GM23338 (cell line): ENCODE data around the gene CABP2. TPM values are rescaled to one million over a fixed set of nuclear protein-coding genes. Genes with fewer than 3 reads are reported as not detected.

Experiments used
- ATAC-seq: fragments of 200-7000 bp; cut with Tn5 transposase; 3 replicates; pipeline ENCODE4 v1.9.1; 2020
- DNase-seq: peaks from one replicate; pipeline ENCODE4 v3.0.0-alpha.2; 2015; ENCODE audit warnings: low spot score
- H2AFZ ChIP-seq: fragments of 200-600 bp; sonication (generic); 2 replicates; pipeline ENCODE4 v1.8.0; 2016; ENCODE audit warnings: antibody characterized with exemption, mild to moderate bottlenecking, moderate library complexity
- H3F3A ChIP-seq: fragments of 200-600 bp; sonication (generic); replicated peaks from 2 replicates; pipeline ENCODE4 v1.8.0; 2017; ENCODE audit warnings: antibody characterized with exemption, mixed run types, low read depth
- H3K27ac ChIP-seq: fragments of 200-600 bp; sonication (generic); 2 replicates; pipeline ENCODE4 v1.6.1; 2016; ENCODE audit warnings: low read depth
- H3K27me3 ChIP-seq: fragments of 200-600 bp; sonication (generic); 2 replicates; pipeline ENCODE4 v1.8.0; 2016; ENCODE audit warnings: mild to moderate bottlenecking, mixed run types, moderate library complexity; ENCODE audit not compliant: insufficient read depth
- H3K36me3 ChIP-seq: fragments of 200-600 bp; sonication (generic); 2 replicates; pipeline ENCODE4 v1.8.0; 2016; ENCODE audit warnings: mild to moderate bottlenecking; ENCODE audit not compliant: insufficient read depth
- H3K4me1 ChIP-seq: fragments of 200-600 bp; sonication (generic); 2 replicates; pipeline ENCODE4 v1.8.0; 2016; ENCODE audit warnings: mild to moderate bottlenecking, moderate library complexity; ENCODE audit not compliant: insufficient read depth
- H3K4me2 ChIP-seq: fragments of 200-600 bp; sonication (generic); 2 replicates; pipeline ENCODE4 v1.7.1; 2017; ENCODE audit warnings: mixed run types
- H3K4me3 ChIP-seq: fragments of 200-600 bp; sonication (generic); 2 replicates; pipeline ENCODE4 v1.6.1; 2016; ENCODE audit warnings: mixed run types
- H3K79me2 ChIP-seq: fragments of 200-600 bp; sonication (generic); replicated peaks from 2 replicates; pipeline ENCODE4 v1.8.0; 2017; ENCODE audit warnings: mild to moderate bottlenecking; ENCODE audit not compliant: insufficient read depth
- H3K9me2 ChIP-seq: fragments of 200-600 bp; sonication (generic); 2 replicates; pipeline ENCODE4 v1.8.0; 2017; ENCODE audit not compliant: insufficient read depth
- H4K20me1 ChIP-seq: fragments of 200-600 bp; sonication (generic); replicated peaks from 2 replicates; pipeline ENCODE4 v1.8.0; 2017; ENCODE audit warnings: mild to moderate bottlenecking; ENCODE audit not compliant: insufficient read depth
- H3K27ac Mint-ChIP-seq: 2 replicates; pipeline ENCODE4 v1.8.0; 2020; ENCODE audit warnings: inconsistent platforms, mild to moderate bottlenecking, moderate library complexity, mixed read lengths
- H3K27me3 Mint-ChIP-seq: 3 replicates; pipeline ENCODE4 v1.8.0; 2022; ENCODE audit warnings: low read depth, mild to moderate bottlenecking, moderate library complexity, mixed read lengths, inconsistent platforms; ENCODE audit not compliant: insufficient read depth, poor library complexity
- H3K36me3 Mint-ChIP-seq: 3 replicates; pipeline ENCODE4 v1.8.0; 2021; ENCODE audit warnings: low read depth, mild to moderate bottlenecking, inconsistent platforms, moderate library complexity, mixed read lengths
- H3K4me1 Mint-ChIP-seq: 3 replicates; pipeline ENCODE4 v1.8.0; 2020; ENCODE audit warnings: mild to moderate bottlenecking, inconsistent platforms, mixed read lengths
- H3K4me3 Mint-ChIP-seq: 3 replicates; pipeline ENCODE4 v1.8.0; 2021; ENCODE audit warnings: moderate library complexity, mild to moderate bottlenecking, inconsistent platforms, mixed read lengths
- H3K9me3 Mint-ChIP-seq: 3 replicates; pipeline ENCODE4 v1.8.0; 2020; ENCODE audit warnings: moderate library complexity, mild to moderate bottlenecking, inconsistent platforms, mixed read lengths
- CREB1 ChIP-seq: fragments of 250-450 bp; sonication (Bioruptor Pico); IDR thresholded peaks from 2 replicates; pipeline ENCODE4 v1.5.0; 2020; ENCODE audit warnings: low read depth, mild to moderate bottlenecking, moderate library complexity
- EZH2 ChIP-seq: fragments of 200-600 bp; sonication (generic); IDR thresholded peaks from one replicate; pipeline ENCODE4 v1.8.0; 2017; ENCODE audit warnings: antibody characterized with exemption, mild to moderate bottlenecking, low read depth; ENCODE audit not compliant: unreplicated experiment
- EZH2phosphoT487 ChIP-seq: fragments of 200-600 bp; sonication (generic); IDR thresholded peaks from one replicate; pipeline ENCODE4 v1.8.1; 2018; ENCODE audit warnings: antibody characterized with exemption; ENCODE audit not compliant: unreplicated experiment
- JUNB ChIP-seq: IDR thresholded peaks from one replicate; pipeline ENCODE4 v1.6.1; 2016; ENCODE audit warnings: antibody characterized with exemption; ENCODE audit not compliant: unreplicated experiment
- NANOG ChIP-seq: IDR thresholded peaks from 2 replicates; pipeline ENCODE4 v1.6.1; 2016; ENCODE audit warnings: antibody characterized with exemption, borderline replicate concordance
- POLR2AphosphoS5 ChIP-seq: IDR thresholded peaks from 2 replicates; pipeline ENCODE4 v1.6.1; 2016; ENCODE audit warnings: antibody characterized with exemption, low read depth
- STAT1 ChIP-seq: IDR thresholded peaks from one replicate; pipeline ENCODE4 v1.6.1; 2016; ENCODE audit warnings: antibody characterized with exemption; ENCODE audit not compliant: unreplicated experiment
- ZNF114 ChIP-seq: fragments of 250-450 bp; sonication (Bioruptor Pico); IDR thresholded peaks from 2 replicates; pipeline ENCODE4 v1.5.0; 2020; ENCODE audit warnings: mild to moderate bottlenecking, moderate library complexity
- ZNF331 ChIP-seq: fragments of 250-450 bp; sonication (Bioruptor Pico); IDR thresholded peaks from 2 replicates; pipeline ENCODE4 v1.5.0; 2020; ENCODE audit warnings: low read depth, mild to moderate bottlenecking, moderate library complexity
- ZNF462 ChIP-seq: fragments of 250-450 bp; sonication (Bioruptor Pico); IDR thresholded peaks from 2 replicates; pipeline ENCODE4 v1.5.0; 2020; ENCODE audit warnings: mild to moderate bottlenecking, moderate library complexity
- polyA plus RNA-seq: library from polyadenylated mRNA; unstranded; fragments of >200 nt; fragmentation: Nextera tagmentation; extraction: Ambion mirVana; gene quantifications from 2 replicates; pipeline ENCODE4 v1.2.1, GENCODE V29; 2016
- total RNA-seq: library from RNA; depleted of rRNA; stranded (reverse); fragments of >200 nt; shearing (Covaris generic); gene quantifications from 2 replicates; pipeline ENCODE4 v1.2.3, GENCODE V29; 2014
- TF ChIP-seq, protein P1 (sequence below), 2 experiments: fragments of 200-600 bp in 1 of 2; sonication (generic) in 1 of 2; conservative IDR thresholded peaks; 2 replicates each; pipeline versions ENCODE4 v1.5.1 to v1.6.1; 2016 to 2017; ENCODE audit warnings: antibody characterized with exemption in 2 of 2, low read depth in 2 of 2, mild to moderate bottlenecking in 2 of 2, moderate library complexity in 1 of 2
- TF ChIP-seq, protein P2 (sequence below): IDR thresholded peaks from 2 replicates; pipeline ENCODE4 v1.6.1; 2016; ENCODE audit warnings: antibody characterized with exemption
- TF ChIP-seq, protein P3 (sequence below): IDR thresholded peaks from one replicate; pipeline ENCODE4 v1.6.1; 2018; ENCODE audit warnings: antibody characterized with exemption; ENCODE audit not compliant: unreplicated experiment

The CABP2 gene
- total and polyA plus RNA-seq, 2 experiments from 2014 or later = not detected

- Mint-ChIP-seq H3K4me1 (no peaks in the 10 kb centered on the region; the same call in 2 of the 3 replicates), H3K27me3 (peaks cover 7% of the 10 kb centered on the region), H3K4me3 (no peak overlapping the region), H3K27ac (no peak overlapping the region), H3K36me3 (no peaks in the 10 kb centered on the region; the same call in 2 of the 3 replicates), H3K9me3 (peaks cover 4% of the 10 kb centered on the region)
- ATAC-seq = no peak
- Histone ChIP-seq H3K36me3 (no peaks in the 10 kb centered on the region), H3K4me2 (no peak overlapping the region), H2AFZ (no peak overlapping the region), H3K27ac (no peak overlapping the region), H3K79me2 (no peaks in the 10 kb centered on the region), H3K27me3 (no peaks in the 10 kb centered on the region), H3K4me3 (no peak overlapping the region), H4K20me1 (no peaks in the 10 kb centered on the region), H3K4me1 (no peaks in the 10 kb centered on the region), H3F3A (no peaks in the 10 kb centered on the region), H3K9me2 (0 out of 2 replicates have a peak, but pooled peaks cover 5% of the 10 kb centered on the region)
- no peak for TF ChIP-seq EZH2phosphoT487
- TF ChIP-seq ZNF114 (CRISPR knock-in tag) = no peak
- TF ChIP-seq CREB1 (CRISPR knock-in tag) = no peak
- TF ChIP-seq STAT1 = no peak
- no peak for TF ChIP-seq ZNF331
- no peak for TF ChIP-seq JUNB
- no peak for TF ChIP-seq ZNF462 (CRISPR knock-in tag)
- TF ChIP-seq NANOG = no peak
- TF ChIP-seq POLR2AphosphoS5 = no peak
- TF ChIP-seq, protein P1, sequence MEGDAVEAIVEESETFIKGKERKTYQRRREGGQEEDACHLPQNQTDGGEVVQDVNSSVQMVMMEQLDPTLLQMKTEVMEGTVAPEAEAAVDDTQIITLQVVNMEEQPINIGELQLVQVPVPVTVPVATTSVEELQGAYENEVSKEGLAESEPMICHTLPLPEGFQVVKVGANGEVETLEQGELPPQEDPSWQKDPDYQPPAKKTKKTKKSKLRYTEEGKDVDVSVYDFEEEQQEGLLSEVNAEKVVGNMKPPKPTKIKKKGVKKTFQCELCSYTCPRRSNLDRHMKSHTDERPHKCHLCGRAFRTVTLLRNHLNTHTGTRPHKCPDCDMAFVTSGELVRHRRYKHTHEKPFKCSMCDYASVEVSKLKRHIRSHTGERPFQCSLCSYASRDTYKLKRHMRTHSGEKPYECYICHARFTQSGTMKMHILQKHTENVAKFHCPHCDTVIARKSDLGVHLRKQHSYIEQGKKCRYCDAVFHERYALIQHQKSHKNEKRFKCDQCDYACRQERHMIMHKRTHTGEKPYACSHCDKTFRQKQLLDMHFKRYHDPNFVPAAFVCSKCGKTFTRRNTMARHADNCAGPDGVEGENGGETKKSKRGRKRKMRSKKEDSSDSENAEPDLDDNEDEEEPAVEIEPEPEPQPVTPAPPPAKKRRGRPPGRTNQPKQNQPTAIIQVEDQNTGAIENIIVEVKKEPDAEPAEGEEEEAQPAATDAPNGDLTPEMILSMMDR (conservative IDR thresholded peaks at IDR 0.05; ENCODE audit: low read depth in 2 of 2) = no peak
- TF ChIP-seq, protein P2, sequence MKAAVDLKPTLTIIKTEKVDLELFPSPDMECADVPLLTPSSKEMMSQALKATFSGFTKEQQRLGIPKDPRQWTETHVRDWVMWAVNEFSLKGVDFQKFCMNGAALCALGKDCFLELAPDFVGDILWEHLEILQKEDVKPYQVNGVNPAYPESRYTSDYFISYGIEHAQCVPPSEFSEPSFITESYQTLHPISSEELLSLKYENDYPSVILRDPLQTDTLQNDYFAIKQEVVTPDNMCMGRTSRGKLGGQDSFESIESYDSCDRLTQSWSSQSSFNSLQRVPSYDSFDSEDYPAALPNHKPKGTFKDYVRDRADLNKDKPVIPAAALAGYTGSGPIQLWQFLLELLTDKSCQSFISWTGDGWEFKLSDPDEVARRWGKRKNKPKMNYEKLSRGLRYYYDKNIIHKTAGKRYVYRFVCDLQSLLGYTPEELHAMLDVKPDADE = no peak
- TF ChIP-seq, protein P3, sequence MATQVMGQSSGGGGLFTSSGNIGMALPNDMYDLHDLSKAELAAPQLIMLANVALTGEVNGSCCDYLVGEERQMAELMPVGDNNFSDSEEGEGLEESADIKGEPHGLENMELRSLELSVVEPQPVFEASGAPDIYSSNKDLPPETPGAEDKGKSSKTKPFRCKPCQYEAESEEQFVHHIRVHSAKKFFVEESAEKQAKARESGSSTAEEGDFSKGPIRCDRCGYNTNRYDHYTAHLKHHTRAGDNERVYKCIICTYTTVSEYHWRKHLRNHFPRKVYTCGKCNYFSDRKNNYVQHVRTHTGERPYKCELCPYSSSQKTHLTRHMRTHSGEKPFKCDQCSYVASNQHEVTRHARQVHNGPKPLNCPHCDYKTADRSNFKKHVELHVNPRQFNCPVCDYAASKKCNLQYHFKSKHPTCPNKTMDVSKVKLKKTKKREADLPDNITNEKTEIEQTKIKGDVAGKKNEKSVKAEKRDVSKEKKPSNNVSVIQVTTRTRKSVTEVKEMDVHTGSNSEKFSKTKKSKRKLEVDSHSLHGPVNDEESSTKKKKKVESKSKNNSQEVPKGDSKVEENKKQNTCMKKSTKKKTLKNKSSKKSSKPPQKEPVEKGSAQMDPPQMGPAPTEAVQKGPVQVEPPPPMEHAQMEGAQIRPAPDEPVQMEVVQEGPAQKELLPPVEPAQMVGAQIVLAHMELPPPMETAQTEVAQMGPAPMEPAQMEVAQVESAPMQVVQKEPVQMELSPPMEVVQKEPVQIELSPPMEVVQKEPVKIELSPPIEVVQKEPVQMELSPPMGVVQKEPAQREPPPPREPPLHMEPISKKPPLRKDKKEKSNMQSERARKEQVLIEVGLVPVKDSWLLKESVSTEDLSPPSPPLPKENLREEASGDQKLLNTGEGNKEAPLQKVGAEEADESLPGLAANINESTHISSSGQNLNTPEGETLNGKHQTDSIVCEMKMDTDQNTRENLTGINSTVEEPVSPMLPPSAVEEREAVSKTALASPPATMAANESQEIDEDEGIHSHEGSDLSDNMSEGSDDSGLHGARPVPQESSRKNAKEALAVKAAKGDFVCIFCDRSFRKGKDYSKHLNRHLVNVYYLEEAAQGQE = no peak
- no peak for TF ChIP-seq EZH2
- DNase-seq = no peak
Measured at GRCh38 chr11:67525275-67525976, 2.2 kb upstream of the CABP2 start.
